H1 (cell line): Measurements from ENCODE around the gene NBEA. TPM values are rescaled to one million over a fixed set of nuclear protein-coding genes. Genes with fewer than 3 reads are reported as not detected.

Experiments used
- CTCF ChIA-PET: fragments of 300-600 bp; sonication (Branson Sonifier 250); formaldehyde crosslinking; loops from one replicate; lab custom pipeline; 2021; ENCODE audit not compliant: partially characterized antibody; lab: Charles Lee
- POLR2A ChIA-PET: fragments of 300-600 bp; sonication (Branson Sonifier 250); formaldehyde crosslinking; loops from one replicate; lab custom pipeline; 2021; ENCODE audit warnings: inconsistent platforms; ENCODE audit not compliant: partially characterized antibody; lab: Charles Lee
- DNase-seq, 2 experiments: peaks; one replicate each; pipeline versions ENCODE4 v3.0.0 to v3.0.0-alpha.2; 2010 to 2022; ENCODE audit warnings: low spot score in 2 of 2, low read depth in 1 of 2, mixed read lengths in 1 of 2
- FAIRE-seq: peaks from 2 replicates; lab custom pipeline; 2011; peaks lifted over from hg19 to GRCh38; lab: Jason Lieb, UNC
- H2AFZ ChIP-seq: 2 replicates; pipeline ENCODE4 v1.8.1; 2012; ENCODE audit warnings: low read length, inconsistent platforms
- H2AK5ac ChIP-seq: 2 replicates; pipeline ENCODE4 v1.6.1; 2013; ENCODE audit warnings: low read depth, low read length
- H2BK120ac ChIP-seq: replicated peaks from 2 replicates; pipeline ENCODE3; 2013; ENCODE audit warnings: low read depth, low read length, inconsistent platforms
- H2BK12ac ChIP-seq: 2 replicates; pipeline ENCODE4 v1.6.1; 2013; ENCODE audit warnings: low read depth, low read length
- H2BK15ac ChIP-seq: 2 replicates; pipeline ENCODE4 v1.6.1; 2013; ENCODE audit warnings: low read length
- H2BK20ac ChIP-seq: 2 replicates; pipeline ENCODE4 v1.6.1; 2013; ENCODE audit warnings: low read length
- H2BK5ac ChIP-seq: 2 replicates; pipeline ENCODE4 v1.6.1; 2013; ENCODE audit warnings: low read depth, low read length
- H3K14ac ChIP-seq: 2 replicates; pipeline ENCODE4 v1.6.1; 2013; ENCODE audit warnings: inconsistent platforms; ENCODE audit not compliant: insufficient read length
- H3K18ac ChIP-seq: 2 replicates; pipeline ENCODE4 v1.6.1; 2013; ENCODE audit warnings: low read length; ENCODE audit errors: extremely low read depth
- H3K23ac ChIP-seq: 2 replicates; pipeline ENCODE4 v1.6.1; 2013; ENCODE audit warnings: inconsistent platforms; ENCODE audit not compliant: insufficient read length
- H3K23me2 ChIP-seq: 2 replicates; pipeline ENCODE4 v1.6.1; 2013; ENCODE audit warnings: low read depth, low read length
- H3K27ac ChIP-seq: 2 replicates; pipeline ENCODE4 v1.6.1; 2011; ENCODE audit warnings: low read depth, low read length, inconsistent platforms
- H3K27me3 ChIP-seq, 4 experiments: replicated peaks in 1 of 4; 1 replicate in 1 of 4; 2 replicates in 3 of 4; pipeline versions ENCODE4 v1.6.1 to v1.8.1; 2011 to 2013; ENCODE audit warnings: low read length in 3 of 4, mild to moderate bottlenecking in 3 of 4, inconsistent platforms in 2 of 4, mixed read lengths in 2 of 4, moderate library complexity in 1 of 4; ENCODE audit not compliant: control insufficient read depth in 3 of 4, insufficient read depth in 3 of 4; ENCODE audit errors: extremely low read depth in 1 of 4
- H3K36me3 ChIP-seq, 4 experiments: 2 replicates each; pipeline versions ENCODE4 v1.6.1 to v1.8.1; 2011 to 2013; ENCODE audit warnings: mild to moderate bottlenecking in 4 of 4, low read length in 3 of 4, moderate library complexity in 2 of 4, control low read depth in 1 of 4, inconsistent platforms in 1 of 4; ENCODE audit not compliant: insufficient read depth in 4 of 4, control insufficient read depth in 2 of 4
- H3K4ac ChIP-seq: replicated peaks from 2 replicates; pipeline ENCODE3; 2013; ENCODE audit warnings: low read length, low read depth, mixed read lengths, inconsistent platforms; ENCODE audit not compliant: insufficient read length
- H3K4me1 ChIP-seq, 4 experiments: replicated peaks in 1 of 4; 1 replicate in 1 of 4; 2 replicates in 3 of 4; pipeline versions ENCODE4 v1.6.1 to v1.8.1; 2011 to 2013; ENCODE audit warnings: low read length in 3 of 4, inconsistent platforms in 2 of 4, mixed read lengths in 1 of 4; ENCODE audit not compliant: insufficient read depth in 4 of 4, control insufficient read depth in 3 of 4
- H3K4me2 ChIP-seq, 2 experiments: 2 replicates each; pipeline versions ENCODE4 v1.6.1 to v1.8.1; 2011 to 2013; ENCODE audit warnings: low read depth in 2 of 2, low read length in 2 of 2, control low read depth in 1 of 2, inconsistent platforms in 1 of 2, mild to moderate bottlenecking in 1 of 2; ENCODE audit not compliant: insufficient read depth in 1 of 2
- H3K4me3 ChIP-seq, 4 experiments: fragments of 200-600, 300-600 bp in 1 of 4; sonication (generic), shearing (Covaris generic), sonication (Bioruptor Twin) in 1 of 4; 2 replicates each; pipeline versions ENCODE4 v1.5.1 to v1.8.1; 2011 to 2016; ENCODE audit warnings: low read length in 4 of 4, low read depth in 3 of 4, control low read depth in 2 of 4, inconsistent platforms in 2 of 4, mild to moderate bottlenecking in 2 of 4, mixed read lengths in 1 of 4, moderate library complexity in 1 of 4; ENCODE audit not compliant: insufficient read depth in 2 of 4; ENCODE audit errors: extremely low read depth in 1 of 4
- H3K56ac ChIP-seq: replicated peaks from 2 replicates; pipeline ENCODE3; 2013; ENCODE audit warnings: low read depth, mild to moderate bottlenecking, mixed read lengths, low read length, inconsistent platforms; ENCODE audit not compliant: insufficient read length
- H3K79me1 ChIP-seq: 2 replicates; pipeline ENCODE4 v1.6.1; 2013; ENCODE audit warnings: low read depth, low read length, control low read depth
- H3K79me2 ChIP-seq, 2 experiments: 2 replicates each; pipeline versions ENCODE4 v1.6.1 to v1.8.1; 2012 to 2013; ENCODE audit warnings: low read length in 2 of 2, mild to moderate bottlenecking in 2 of 2, inconsistent platforms in 1 of 2; ENCODE audit not compliant: insufficient read depth in 2 of 2, control insufficient read depth in 1 of 2
- H3K9ac ChIP-seq, 4 experiments: replicated peaks in 1 of 4; 1 replicate in 1 of 4; 2 replicates in 3 of 4; pipeline versions ENCODE4 v1.6.1 to v1.8.1; 2011 to 2013; ENCODE audit warnings: low read depth in 3 of 4, low read length in 3 of 4, control low read depth in 2 of 4, mild to moderate bottlenecking in 2 of 4, moderate library complexity in 2 of 4, inconsistent platforms in 1 of 4; ENCODE audit errors: extremely low read depth in 1 of 4
- H3K9me3 ChIP-seq, 2 experiments: 2 replicates each; pipeline versions ENCODE4 v1.6.1 to v1.8.1; 2012 to 2013; ENCODE audit warnings: mild to moderate bottlenecking in 2 of 2, moderate library complexity in 2 of 2, control low read depth in 1 of 2, inconsistent platforms in 1 of 2, low read depth in 1 of 2, low read length in 1 of 2, mixed read lengths in 1 of 2; ENCODE audit not compliant: insufficient read depth in 2 of 2
- H4K20me1 ChIP-seq, 2 experiments: replicated peaks in 1 of 2; 2 replicates each; pipeline versions ENCODE3 to v1.8.1; 2011 to 2013; ENCODE audit warnings: inconsistent platforms in 2 of 2, low read length in 2 of 2, mild to moderate bottlenecking in 1 of 2; ENCODE audit not compliant: insufficient read depth in 2 of 2, control insufficient read depth in 1 of 2
- H4K5ac ChIP-seq: 2 replicates; pipeline ENCODE4 v1.6.1; 2013; ENCODE audit warnings: low read length, low read depth, mixed read lengths, inconsistent platforms; ENCODE audit not compliant: insufficient read length
- H4K8ac ChIP-seq: 2 replicates; pipeline ENCODE4 v1.8.0; 2013; ENCODE audit warnings: mild to moderate bottlenecking, moderate library complexity, low read length, inconsistent platforms; ENCODE audit not compliant: insufficient read depth; ENCODE audit errors: extremely low read depth
- H4K91ac ChIP-seq: replicated peaks from 2 replicates; pipeline ENCODE3; 2013; ENCODE audit warnings: low read length, mixed read lengths, inconsistent platforms; ENCODE audit not compliant: insufficient read length
- EZH2 ChIP-seq: fragments of 200-600 bp; sonication (generic); IDR thresholded peaks from 2 replicates; pipeline ENCODE4 v1.7.1; 2012; ENCODE audit warnings: low read depth, mild to moderate bottlenecking, moderate library complexity, low read length, inconsistent platforms; ENCODE audit not compliant: severe bottlenecking
- GABPA ChIP-seq: IDR thresholded peaks from 2 replicates; pipeline ENCODE4 v1.6.1; 2011; ENCODE audit warnings: mild to moderate bottlenecking, low read length, moderate library complexity, borderline replicate concordance; ENCODE audit not compliant: insufficient read depth
- JUN ChIP-seq: IDR thresholded peaks from 2 replicates; pipeline ENCODE4 v1.6.1; 2011; ENCODE audit warnings: low read depth, mild to moderate bottlenecking, improper control_type of control experiment, low read length
- KDM1A ChIP-seq: fragments of 200-600, 300-600 bp; sonication (generic); IDR thresholded peaks from 2 replicates; pipeline ENCODE4 v1.7.1; 2016; ENCODE audit warnings: mild to moderate bottlenecking, low read length, borderline replicate concordance
- RNF2 ChIP-seq: fragments of 200-900, 300-1000 bp; sonication (generic); IDR thresholded peaks from 2 replicates; pipeline ENCODE4 v1.7.1; 2016; ENCODE audit warnings: borderline replicate concordance, low read depth, mild to moderate bottlenecking, antibody characterized with exemption, low read length; ENCODE audit not compliant: poor library complexity, severe bottlenecking; ENCODE audit errors: missing control alignments
- SP2 ChIP-seq: IDR thresholded peaks from 2 replicates; pipeline ENCODE4 v1.6.1; 2012; ENCODE audit warnings: mild to moderate bottlenecking, low read length, inconsistent platforms
- SP4 ChIP-seq: IDR thresholded peaks from 2 replicates; pipeline ENCODE4 v1.6.1; 2012; ENCODE audit warnings: low read length, inconsistent platforms
- SRF ChIP-seq: IDR thresholded peaks from 2 replicates; pipeline ENCODE4 v1.6.1; 2011; ENCODE audit warnings: mild to moderate bottlenecking, low read depth, low read length, moderate library complexity
- TAF7 ChIP-seq: optimal IDR thresholded peaks from 2 replicates; pipeline ENCODE3; 2011; ENCODE audit warnings: low read depth, mild to moderate bottlenecking, inconsistent platforms, low read length, moderate library complexity, borderline replicate concordance
- polyA plus RNA-seq, 7 experiments: library from polyadenylated mRNA; depleted of rRNA in 3 of 7; stranded (reverse) in 5 of 7; unstranded in 2 of 7; fragments of >200 nt in 5 of 7; fragments of 200-250 nt in 2 of 7; gene quantifications; 1 replicate in 5 of 7; 2 replicates in 1 of 7; 4 replicates in 1 of 7; pipeline versions ENCODE4 v1.2.1 to v1.2.3, GENCODE V29; 2011 to 2013; ENCODE audit warnings: missing spikeins in 2 of 7, mixed read lengths in 2 of 7
- total RNA-seq: library from RNA; stranded (reverse); fragmentation: NEBNext Ultra II Directional; extraction: Animal tissue kit (Norgen Biotek cat#: 25700); gene quantifications from 2 replicates; pipeline ENCODE4 v1.2.1, GENCODE V29; 2021
- TF ChIP-seq, protein P1 (sequence below): IDR thresholded peaks from 2 replicates; pipeline ENCODE4 v1.6.1; 2011; ENCODE audit warnings: low read depth, mild to moderate bottlenecking, low read length; ENCODE audit not compliant: insufficient read depth

The NBEA gene
- total and polyA plus RNA-seq, 2 of the 8 experiments (the other 6 are each of a cell fraction or from before 2014, with no cell fraction given): 14.2 to 21.5 TPM

DNA sequence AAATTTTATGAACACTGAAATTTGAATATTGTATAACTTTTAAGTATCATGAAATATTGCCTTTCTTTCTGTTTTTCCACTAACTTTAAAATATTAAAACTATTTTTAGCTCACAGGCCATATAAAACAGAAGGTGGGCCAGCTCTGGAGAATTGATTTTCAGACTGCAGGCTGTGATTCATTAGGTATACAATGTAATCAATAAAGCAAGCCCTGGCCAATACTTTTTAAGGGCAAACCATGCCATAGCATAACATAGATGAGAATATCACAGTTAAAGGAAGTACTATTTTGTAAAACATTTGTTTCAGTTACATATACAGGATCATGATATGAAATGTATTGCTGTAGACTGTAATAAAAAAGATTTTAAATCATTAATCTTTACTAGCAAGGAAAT, 336.8 kb downstream of the NBEA start:
- Histone ChIP-seq H3K27me3 (no peaks in the 10 kb centered on the region), H3K4me1 (no peaks in the 10 kb centered on the region), H2AK5ac (no peak overlapping the region), H3K23me2 (no peaks in the 10 kb centered on the region), H3K56ac (no peak overlapping the region), H3K9ac (no peak overlapping the region), H4K8ac (no peak overlapping the region), H2BK12ac (no peak overlapping the region), H2AFZ (no peak overlapping the region), H4K20me1 (no peaks in the 10 kb centered on the region), H3K9me3 (peaks cover 0 to under 1% of the 10 kb centered on the region in 2 experiments; a peak in 1 of 4 replicates), H3K23ac (no peak overlapping the region), H3K4ac (no peak overlapping the region), H3K27ac (no peak overlapping the region), H2BK5ac (no peak overlapping the region), H3K36me3 (no peaks in the 10 kb centered on the region), H3K14ac (no peak overlapping the region), H3K18ac (no peak overlapping the region), H3K4me2 (no peak overlapping the region), H4K91ac (no peak overlapping the region), H3K79me1 (no peaks in the 10 kb centered on the region), H3K4me3 (no peak overlapping the region), H4K5ac (no peak overlapping the region), H2BK15ac (no peak overlapping the region), H2BK120ac (no peak overlapping the region), H2BK20ac (no peak overlapping the region), H3K79me2 (no peaks in the 10 kb centered on the region)
- DNase-seq (no peak), FAIRE-seq (no peak)
- TF ChIP-seq SP2 (no peak), GABPA (no peak), TAF7 (no peak), EZH2 (no peak), SP4 (no peak), KDM1A (no peak), SRF (no peak), JUN (no peak), RNF2 (no peak)
- TF ChIP-seq, protein P1, sequence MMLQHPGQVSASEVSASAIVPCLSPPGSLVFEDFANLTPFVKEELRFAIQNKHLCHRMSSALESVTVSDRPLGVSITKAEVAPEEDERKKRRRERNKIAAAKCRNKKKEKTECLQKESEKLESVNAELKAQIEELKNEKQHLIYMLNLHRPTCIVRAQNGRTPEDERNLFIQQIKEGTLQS: no peak
- CTCF ChIA-PET: no interaction called here
- POLR2A ChIA-PET: no interaction called here
